Smooth muscle cell (in vitro differentiated cells): ENCODE data around the gene PHTF2. TPM values are rescaled to one million over a fixed set of nuclear protein-coding genes. Genes with fewer than 3 reads are reported as not detected.

Experiments
- DNase-seq: peaks from one replicate; lab custom pipeline; 2025; ENCODE audit not compliant: unreplicated experiment; lab: John Stamatoyannopoulos, UW
- H2AFZ ChIP-seq: fragments of 200-600 bp; sonication (generic); 2 replicates; pipeline ENCODE4 v1.6.0; 2016; ENCODE audit warnings: antibody characterized with exemption, low read depth, mild to moderate bottlenecking
- H3F3A ChIP-seq: fragments of 200-600 bp; sonication (generic); 2 replicates; pipeline ENCODE4 v1.6.0; 2017; ENCODE audit warnings: antibody characterized with exemption, low read depth
- H3K27ac ChIP-seq: fragments of 200-600 bp; sonication (generic); 2 replicates; pipeline ENCODE4 v1.5.1; 2016; ENCODE audit warnings: low read depth, mild to moderate bottlenecking
- H3K27me3 ChIP-seq: fragments of 200-600 bp; sonication (generic); 2 replicates; pipeline ENCODE4 v1.6.1; 2016; ENCODE audit warnings: low read depth, mild to moderate bottlenecking
- H3K36me3 ChIP-seq: fragments of 200-600 bp; sonication (generic); 2 replicates; pipeline ENCODE4 v1.5.1; 2016; ENCODE audit warnings: low read depth
- H3K4me1 ChIP-seq: fragments of 200-600 bp; sonication (generic); 2 replicates; pipeline ENCODE4 v1.5.1; 2016; ENCODE audit warnings: low read depth
- H3K4me2 ChIP-seq: fragments of 200-600 bp; sonication (generic); 2 replicates; pipeline ENCODE4 v1.6.0; 2016; ENCODE audit warnings: mild to moderate bottlenecking
- H3K4me3 ChIP-seq: fragments of 200-600 bp; sonication (generic); 2 replicates; pipeline ENCODE4 v1.5.1; 2016; ENCODE audit warnings: mild to moderate bottlenecking
- H3K79me2 ChIP-seq: fragments of 200-600 bp; sonication (generic); 2 replicates; pipeline ENCODE4 v1.6.0; 2016; ENCODE audit warnings: low read depth, mild to moderate bottlenecking
- H3K9ac ChIP-seq: fragments of 200-600 bp; sonication (generic); 2 replicates; pipeline ENCODE4 v1.6.0; 2016; ENCODE audit warnings: low read depth
- H3K9me3 ChIP-seq: fragments of 200-600 bp; sonication (generic); replicated peaks from 2 replicates; pipeline ENCODE4 v1.5.1; 2016; ENCODE audit warnings: low read depth
- H4K20me1 ChIP-seq: fragments of 200-600 bp; sonication (generic); 2 replicates; pipeline ENCODE4 v1.6.0; 2016; ENCODE audit warnings: low read depth
- CTCF ChIP-seq: fragments of 200-600 bp; sonication (generic); IDR thresholded peaks from 2 replicates; pipeline ENCODE4 v1.5.1; 2017; ENCODE audit warnings: borderline replicate concordance, mild to moderate bottlenecking, antibody characterized with exemption; ENCODE audit not compliant: insufficient read depth, poor library complexity, severe bottlenecking
- WGBS: methylation state at CpG from one replicate; pipeline ENCODE4 v1.1.7; 2016; ENCODE audit warnings: low lambda C conversion rate; 5-methylcytosine and 5-hydroxymethylcytosine counted together
- polyA plus RNA-seq: library from polyadenylated mRNA; unstranded; fragments of >200 nt; fragmentation: Nextera tagmentation; extraction: Ambion mirVana; gene quantifications from 2 replicates; pipeline ENCODE4 v1.2.1, GENCODE V29; 2016
- total RNA-seq: library from RNA; depleted of rRNA; stranded (reverse); fragments of >200 nt; gene quantifications from 2 replicates; pipeline ENCODE4 v1.2.3, GENCODE V29; 2014

The PHTF2 gene
- total RNA-seq (100 and 130 TPM in 2 replicates), polyA plus RNA-seq (56.5 and 66.6 TPM in 2 replicates)

GRCh38 chr7:77798394-77799077 is at the start of gene PHTF2, which contains the start of gene TMEM60:
Gene PHTF2 (plus strand): TSS chr7:77798773.
Gene TMEM60 (minus strand): TSS chr7:77798434. CDS start chr7:77794373, 4,061 bp downstream.
- Histone ChIP-seq H3K79me2 (peaks cover 83% of the 10 kb centered on the region), H3K27ac (peak within 1 kb of the TSS; percentile 73), H3K9me3 (no peaks in the 10 kb centered on the region), H2AFZ (peak within 1 kb of the TSS; percentile 85), H3K9ac (peak within 1 kb of the TSS; percentile 86), H3K4me3 (peak within 1 kb of the TSS; percentile 93), H3K4me2 (peak within 1 kb of the TSS; percentile 89), H3K36me3 (no peaks in the 10 kb centered on the region), H3F3A (peaks cover 4% of the 10 kb centered on the region), H3K4me1 (peaks cover 21% of the 10 kb centered on the region), H3K27me3 (no peaks in the 10 kb centered on the region), H4K20me1 (peaks cover 8% of the 10 kb centered on the region)
- peak; percentile 38 for TF ChIP-seq CTCF
- WGBS: under 1% methylated on average over 60 of the region's 61 CpGs
- peak; percentile 96 for DNase-seq

- H3K4me1 ChIP-seq: no peaks in the 10 kb centered on the region
- no peak overlapping the region for H3K4me3 ChIP-seq
- H3K9me3 ChIP-seq: no peaks in the 10 kb centered on the region
- H3K36me3 ChIP-seq: no peaks in the 10 kb centered on the region
- no peak overlapping the region for H2AFZ ChIP-seq
- no peak overlapping the region for H3K4me2 ChIP-seq
- no peak overlapping the region for H3K9ac ChIP-seq
- TF ChIP-seq CTCF: no peak
- H3K27me3 ChIP-seq: no peaks in the 10 kb centered on the region
- peaks cover 11% of the 10 kb centered on the region for H4K20me1 ChIP-seq
- WGBS: 62% methylated on average over 2 of the region's 2 CpGs
- no peaks in the 10 kb centered on the region for H3F3A ChIP-seq
- DNase-seq: no peak
- no peak overlapping the region for H3K27ac ChIP-seq
- H3K79me2 ChIP-seq: peaks cover 30% of the 10 kb centered on the region
These were observed 46.6 kb upstream of the PHTF2 start for GRCh38 chr7:77752016-77752415.

GRCh38 chr7:77753173-77753572 is 45.4 kb upstream of the PHTF2 start:
- no peak overlapping the region for H3K9ac ChIP-seq
- 95% methylated on average over 1 of the region's 1 CpG for whole genome bisulfite sequencing
- no peak for DNase-seq
- H3K36me3 ChIP-seq: no peaks in the 10 kb centered on the region
- no peaks in the 10 kb centered on the region for H3K4me1 ChIP-seq
- H3K4me3 ChIP-seq: no peak overlapping the region
- no peak overlapping the region for H2AFZ ChIP-seq
- peaks cover 22% of the 10 kb centered on the region for H3K79me2 ChIP-seq
- H4K20me1 ChIP-seq: peaks cover 3% of the 10 kb centered on the region
- no peaks in the 10 kb centered on the region for H3K9me3 ChIP-seq
- H3K4me2 ChIP-seq: no peak overlapping the region
- no peak overlapping the region for H3K27ac ChIP-seq
- H3K27me3 ChIP-seq: no peaks in the 10 kb centered on the region
- no peak for TF ChIP-seq CTCF
- no peaks in the 10 kb centered on the region for H3F3A ChIP-seq

- Histone ChIP-seq H3K36me3 (no peaks in the 10 kb centered on the region), H4K20me1 (peaks cover 13% of the 10 kb centered on the region), H3K9ac (no peak overlapping the region), H3K27ac (no peak overlapping the region), H3K4me1 (no peaks in the 10 kb centered on the region), H3F3A (no peaks in the 10 kb centered on the region), H3K79me2 (peaks cover 50% of the 10 kb centered on the region), H3K4me3 (no peak overlapping the region), H3K27me3 (no peaks in the 10 kb centered on the region), H3K9me3 (no peaks in the 10 kb centered on the region), H2AFZ (no peak overlapping the region), H3K4me2 (no peak overlapping the region)
- 80% methylated on average over 1 of the region's 1 CpG for WGBS
- DNase-seq: no peak
- no peak for TF ChIP-seq CTCF
These were observed 41.0 kb upstream of the PHTF2 start for GRCh38 chr7:77757589-77757988.
